Esophagus muscularis mucosa (tissue), 4 donors: ENCODE measurements around the gene DIP2C. TPM values are rescaled to one million over a fixed set of nuclear protein-coding genes. Genes with fewer than 3 reads are reported as not detected.
A peak's percentile ranks its signal among the peaks of the same experiment; 100 is the strongest.

Experiments used
- DNase-seq: peaks from one replicate; pipeline ENCODE4 v3.0.0-alpha.2; 2017; ENCODE audit errors: extremely low spot score
- H3K27ac ChIP-seq, 4 donors: fragments of 200-600 bp; sonication (generic); replicated peaks in 1 of 4; 1 replicate in 3 of 4; 2 replicates in 1 of 4; pipeline ENCODE4 v1.5.1; 2016 to 2019; ENCODE audit warnings: mild to moderate bottlenecking in 1 of 4
- H3K27me3 ChIP-seq, 4 donors: fragments of 200-600 bp; sonication (generic); one replicate each; pipeline versions ENCODE4 v1.5.1 to v1.6.0; 2016 to 2019
- H3K36me3 ChIP-seq, 4 donors: fragments of 200-600 bp; sonication (generic); one replicate each; pipeline ENCODE4 v1.5.1; 2016 to 2019
- H3K4me1 ChIP-seq, 4 donors: fragments of 200-600 bp; sonication (generic); one replicate each; pipeline ENCODE4 v1.5.1; 2016 to 2019
- H3K4me3 ChIP-seq, 4 donors: fragments of 200-600 bp; sonication (generic); 1 replicate in 2 of 4; 2 replicates in 2 of 4; pipeline ENCODE4 v1.5.1; 2016 to 2019; ENCODE audit warnings: mild to moderate bottlenecking in 4 of 4, moderate library complexity in 1 of 4
- H3K9me3 ChIP-seq, 4 donors: fragments of 200-600 bp; sonication (generic); 1 replicate in 3 of 4; 2 replicates in 1 of 4; pipeline ENCODE4 v1.5.1; 2016 to 2019
- EP300 ChIP-seq: sonication (generic); formaldehyde crosslinking; IDR thresholded peaks from one replicate; pipeline ENCODE4 v1.6.1; 2017; ENCODE audit warnings: antibody characterized with exemption
- POLR2A ChIP-seq: fragments of 450-650 bp; IDR thresholded peaks from one replicate; pipeline ENCODE4 v1.6.1; 2017; ENCODE audit warnings: antibody characterized with exemption, moderate library complexity, mild to moderate bottlenecking, low read depth
- POLR2AphosphoS5 ChIP-seq, 2 donors: sonication (generic); formaldehyde crosslinking; IDR thresholded peaks; one replicate each; pipeline ENCODE4 v1.6.1; 2017; ENCODE audit warnings: antibody characterized with exemption in 2 of 2
- WGBS: methylation state at CpG from one replicate; pipeline ENCODE4 v1.1.5; 2018; 5-methylcytosine and 5-hydroxymethylcytosine counted together
- intact Hi-C: fragments of 100-400 bp; cut with DNase I; formaldehyde crosslinking; loops from one replicate; pipeline ENCODE4 v1.15.1; 2023
- total RNA-seq, 4 donors: library from RNA; depleted of rRNA; stranded (reverse); fragments of >200 nt; gene quantifications; one replicate each; pipeline versions ENCODE4 v1.1.0 to v1.2.1, GENCODE V29; 2016
- TF ChIP-seq, protein P1 (sequence below), 3 experiments: fragments of 200-600 bp in 2 of 3; fragments of 450-650 bp in 1 of 3; sonication (generic) in 2 of 3; IDR thresholded peaks; one replicate each; pipeline ENCODE4 v1.5.1; 2017 to 2019; ENCODE audit warnings: antibody characterized with exemption in 3 of 3, mild to moderate bottlenecking in 2 of 3, moderate library complexity in 1 of 3

DIP2C gene
- total RNA-seq, 4 donors from 2014 or later = 38.6 to 66.4 (median 55.7) TPM

DNA sequence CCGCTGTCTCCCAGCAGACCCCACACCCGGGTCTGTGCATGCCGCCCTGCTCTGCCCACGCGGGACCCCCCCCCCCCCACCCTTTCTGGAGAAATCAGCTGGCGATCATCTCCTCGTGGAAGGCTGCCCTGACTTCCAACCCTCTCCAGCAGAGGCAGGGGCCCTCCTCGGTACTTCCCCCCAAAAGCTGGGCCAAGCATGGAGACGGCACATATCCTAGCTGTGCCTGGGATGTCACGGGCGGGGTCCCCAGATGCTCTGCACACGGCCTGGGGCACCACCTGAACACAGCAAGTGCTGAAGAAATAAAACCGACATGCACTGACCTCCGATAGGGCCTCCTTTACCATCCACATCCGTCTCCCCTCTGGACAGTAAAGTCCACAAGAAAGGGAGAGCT, 96.0 kb downstream of the DIP2C start:
- H3K4me3 ChIP-seq = no peak overlapping the region
- intact Hi-C loops = no loop called here
- peaks cover 27 to 57% (median 44%) of the 10 kb centered on the region in 4 donors for H3K4me1 ChIP-seq
- TF ChIP-seq POLR2A = no peak
- TF ChIP-seq, protein P1, sequence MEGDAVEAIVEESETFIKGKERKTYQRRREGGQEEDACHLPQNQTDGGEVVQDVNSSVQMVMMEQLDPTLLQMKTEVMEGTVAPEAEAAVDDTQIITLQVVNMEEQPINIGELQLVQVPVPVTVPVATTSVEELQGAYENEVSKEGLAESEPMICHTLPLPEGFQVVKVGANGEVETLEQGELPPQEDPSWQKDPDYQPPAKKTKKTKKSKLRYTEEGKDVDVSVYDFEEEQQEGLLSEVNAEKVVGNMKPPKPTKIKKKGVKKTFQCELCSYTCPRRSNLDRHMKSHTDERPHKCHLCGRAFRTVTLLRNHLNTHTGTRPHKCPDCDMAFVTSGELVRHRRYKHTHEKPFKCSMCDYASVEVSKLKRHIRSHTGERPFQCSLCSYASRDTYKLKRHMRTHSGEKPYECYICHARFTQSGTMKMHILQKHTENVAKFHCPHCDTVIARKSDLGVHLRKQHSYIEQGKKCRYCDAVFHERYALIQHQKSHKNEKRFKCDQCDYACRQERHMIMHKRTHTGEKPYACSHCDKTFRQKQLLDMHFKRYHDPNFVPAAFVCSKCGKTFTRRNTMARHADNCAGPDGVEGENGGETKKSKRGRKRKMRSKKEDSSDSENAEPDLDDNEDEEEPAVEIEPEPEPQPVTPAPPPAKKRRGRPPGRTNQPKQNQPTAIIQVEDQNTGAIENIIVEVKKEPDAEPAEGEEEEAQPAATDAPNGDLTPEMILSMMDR (IDR thresholded peaks at IDR 0.05) = no peak
- no peak for TF ChIP-seq EP300
- TF ChIP-seq POLR2AphosphoS5 (IDR thresholded peaks at IDR 0.05) = no peak
- no peaks in the 10 kb centered on the region for H3K36me3 ChIP-seq
- DNase-seq = no peak
- WGBS = 74% methylated on average over 13 of the region's 15 CpGs
- H3K27ac ChIP-seq = peak overlapping the region in 2 of 4 donors; percentile 47 to 52
- H3K9me3 ChIP-seq = no peaks in the 10 kb centered on the region
- H3K27me3 ChIP-seq = no peaks in the 10 kb centered on the region

DNA sequence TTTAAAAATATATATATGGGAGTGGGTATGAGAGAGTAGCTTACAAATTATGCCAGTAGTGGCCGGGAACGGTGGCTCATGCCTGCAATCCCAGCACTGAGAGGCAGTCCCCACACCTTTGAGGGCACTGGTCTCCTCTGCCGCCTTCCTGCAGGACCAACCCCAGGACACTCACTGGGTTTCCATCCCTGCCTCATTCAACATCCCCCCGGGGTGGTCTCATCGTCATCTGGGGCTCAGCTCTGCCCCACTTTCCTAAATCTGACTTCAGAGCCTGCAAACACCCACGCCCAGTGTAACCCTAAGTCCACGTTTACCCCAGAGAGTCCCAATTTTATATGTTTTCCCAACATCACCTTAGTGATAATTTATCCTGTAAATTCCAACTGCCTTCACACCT, 96.5 kb downstream of the DIP2C start:
- H3K36me3 ChIP-seq = no peaks in the 10 kb centered on the region
- WGBS = 80% methylated on average over 7 of the region's 7 CpGs
- H3K27me3 ChIP-seq = no peaks in the 10 kb centered on the region
- H3K4me3 ChIP-seq = no peak overlapping the region
- peak overlapping the region in 1 of 4 donors; percentile 52 for H3K27ac ChIP-seq
- intact Hi-C loops = no loop called here
- no peaks in the 10 kb centered on the region for H3K9me3 ChIP-seq
- no peak for DNase-seq
- TF ChIP-seq EP300 = no peak
- no peak for TF ChIP-seq POLR2A
- TF ChIP-seq, protein P1 (IDR thresholded peaks at IDR 0.05) = no peak
- no peak for TF ChIP-seq POLR2AphosphoS5 (IDR thresholded peaks at IDR 0.05)
- peaks cover 27 to 57% (median 44%) of the 10 kb centered on the region in 4 donors for H3K4me1 ChIP-seq

DNA sequence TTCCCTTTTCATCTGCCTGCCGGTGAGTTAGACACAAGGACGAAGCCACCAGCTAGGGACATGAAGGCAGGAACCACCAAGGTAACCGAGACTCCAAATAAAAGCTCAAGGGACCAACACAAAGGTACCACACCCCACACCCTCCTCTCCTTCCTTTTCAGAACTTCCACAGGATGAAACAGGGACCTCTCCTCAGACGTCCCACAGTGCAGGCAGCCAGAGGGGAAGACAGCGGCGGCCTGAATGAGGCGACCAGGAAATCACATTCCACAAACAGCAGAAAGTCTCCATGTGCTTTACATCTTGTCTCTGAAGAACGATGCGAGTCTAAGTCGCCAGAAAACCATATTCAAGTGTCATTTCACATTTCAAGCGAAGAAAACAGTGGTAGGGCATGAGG, 97.8 kb downstream of the DIP2C start:
- H3K27ac ChIP-seq = no peak overlapping the region
- H3K4me1 ChIP-seq = peaks cover 27 to 48% (median 38%) of the 10 kb centered on the region in 4 donors
- intact Hi-C loops = no loop called here
- no peaks in the 10 kb centered on the region for H3K36me3 ChIP-seq
- no peak for TF ChIP-seq EP300
- TF ChIP-seq, protein P1 (IDR thresholded peaks at IDR 0.05) = no peak
- TF ChIP-seq POLR2A = no peak
- no peak for TF ChIP-seq POLR2AphosphoS5 (IDR thresholded peaks at IDR 0.05)
- H3K4me3 ChIP-seq = no peak overlapping the region
- no peak for DNase-seq
- WGBS = 69% methylated on average over 11 of the region's 11 CpGs
- no peaks in the 10 kb centered on the region for H3K9me3 ChIP-seq
- no peaks in the 10 kb centered on the region for H3K27me3 ChIP-seq

DNA sequence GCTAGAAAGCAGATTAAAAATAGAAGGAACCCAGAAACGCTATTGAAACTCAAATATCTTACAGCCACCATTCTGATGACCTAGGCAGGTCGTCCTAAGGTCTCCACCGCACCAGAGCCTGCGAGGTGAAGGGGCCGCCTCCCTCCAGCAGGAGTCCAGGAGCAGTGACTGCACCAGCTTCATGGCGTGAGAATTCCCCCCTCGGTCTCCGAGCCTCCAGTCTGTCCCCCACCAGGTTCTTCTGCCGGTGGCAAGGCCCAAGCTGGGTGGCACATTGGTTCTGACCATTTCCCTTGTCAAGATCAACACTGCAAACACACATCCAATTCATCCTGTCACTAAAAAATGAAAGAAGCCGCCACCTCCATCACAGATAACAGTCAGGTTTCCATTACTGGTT, 98.7 kb downstream of the DIP2C start:
- intact Hi-C loops = no loop called here
- Histone ChIP-seq H3K27me3 (no peaks in the 10 kb centered on the region), H3K36me3 (no peaks in the 10 kb centered on the region), H3K4me3 (no peak overlapping the region), H3K4me1 (peaks cover 35 to 57% (median 46%) of the 10 kb centered on the region in 4 donors), H3K27ac (no peak overlapping the region), H3K9me3 (no peaks in the 10 kb centered on the region)
- DNase-seq = no peak
- WGBS = 93% methylated on average over 10 of the region's 10 CpGs
- TF ChIP-seq EP300 (no peak), POLR2A (no peak), POLR2AphosphoS5 (IDR thresholded peaks at IDR 0.05) (no peak)
- TF ChIP-seq, protein P1 (IDR thresholded peaks at IDR 0.05) = no peak
